Measurements from ENCODE around the gene KRI1.

The KRI1 gene

GRCh38 chr19:10521461-10522171 is 44.2 kb downstream of the KRI1 start:
- H3K27ac ChIP-seq: no peak overlapping the region

GRCh38 chr19:10520652-10521318 is 45.0 kb downstream of the KRI1 start:
- H3K27ac ChIP-seq: peak overlapping the region; percentile 56

More at GRCh38 chr19:10521461-10522171, 44.2 kb downstream of the KRI1 start:
- DNase-seq (ENCODE audit: low read depth, low spot score): no peak

GRCh38 chr19:10519421-10519820 is 46.4 kb downstream of the KRI1 start:
- H3K27ac ChIP-seq: no peak overlapping the region

More at GRCh38 chr19:10520652-10521318, 45.0 kb downstream of the KRI1 start:
- peak; percentile 66 for DNase-seq (ENCODE audit: low read depth, low spot score)

GRCh38 chr19:10518444-10519361 is 47.1 kb downstream of the KRI1 start:
- no peak for DNase-seq (ENCODE audit: low read depth, low spot score)
- H3K27ac ChIP-seq: peak overlapping the region; percentile 46

More at GRCh38 chr19:10519421-10519820, 46.4 kb downstream of the KRI1 start:
- DNase-seq (ENCODE audit: low read depth, low spot score): no peak

- no peak for DNase-seq (ENCODE audit: low read depth, low spot score)
- peak overlapping the region; percentile 46 for H3K27ac ChIP-seq
These were observed 47.9 kb downstream of the KRI1 start for GRCh38 chr19:10517760-10518443.

- H3K27ac ChIP-seq: peak within 1 kb of the TSS; percentile 46
- DNase-seq (ENCODE audit: low read depth, low spot score): no peak
These were observed 48.5 kb downstream of the KRI1 start, which contains the start of gene S1PR5 for GRCh38 chr19:10517361-10517759. Gene S1PR5, minus strand, starts transcription at chr19:10517447. Its CDS starts 2,436 bp downstream, at chr19:10515011.

GRCh38 chr19:10516671-10517286 is 49.0 kb downstream of the KRI1 start:
- H3K27ac ChIP-seq: peak overlapping the region; percentile 46
- no peak for DNase-seq (ENCODE audit: low read depth, low spot score)

- no peak for DNase-seq (ENCODE audit: low read depth, low spot score)
- peak overlapping the region; percentile 46 for H3K27ac ChIP-seq
These were observed 49.8 kb downstream of the KRI1 start for GRCh38 chr19:10516064-10516385.

GRCh38 chr19:10514211-10515145 is 51.3 kb downstream of the KRI1 start:
- no peak overlapping the region for H3K27ac ChIP-seq
- no peak for DNase-seq (ENCODE audit: low read depth, low spot score)

GRCh38 chr19:10513223-10513622 is 52.6 kb downstream of the KRI1 start:
- no peak for DNase-seq (ENCODE audit: low read depth, low spot score)
- no peak overlapping the region for H3K27ac ChIP-seq

- peak; percentile 33 for DNase-seq (ENCODE audit: low read depth, low spot score)
- peak overlapping the region; percentile 57 for H3K27ac ChIP-seq
These were observed 55.5 kb downstream of the KRI1 start for GRCh38 chr19:10510301-10510802.

GRCh38 chr19:10508707-10509106 is 57.1 kb downstream of the KRI1 start:
- no peak for DNase-seq (ENCODE audit: low read depth, low spot score)
- H3K27ac ChIP-seq: no peak overlapping the region

- no peak for DNase-seq (ENCODE audit: low read depth, low spot score)
These were observed 57.8 kb downstream of the KRI1 start for GRCh38 chr19:10508036-10508435.

GRCh38 chr19:10505583-10506229 is 60.1 kb downstream of the KRI1 start:
- DNase-seq (ENCODE audit: low read depth, low spot score): no peak
- H3K27ac ChIP-seq: no peak overlapping the region

More at GRCh38 chr19:10508036-10508435, 57.8 kb downstream of the KRI1 start:
- no peak overlapping the region for H3K27ac ChIP-seq

All from epithelial cell of prostate (primary cell).